GM12875 (cell line): Measurements from ENCODE around the gene FREY1.

ENCODE experiments used
- H3K4me3 ChIP-seq: one replicate; pipeline ENCODE4 v1.5.1; 2011; ENCODE audit warnings: low read depth, low read length, control low read depth
- CTCF ChIP-seq: IDR thresholded peaks from 2 replicates; pipeline ENCODE4 v1.5.1; 2011; ENCODE audit warnings: low read depth, mild to moderate bottlenecking, control low read depth, inconsistent platforms, low read length, moderate library complexity, borderline replicate concordance; ENCODE audit not compliant: insufficient read depth

Gene FREY1

GRCh38 chr11:45860348-45860747 lies 46.7 kb downstream of the FREY1 start:
- no peak for TF ChIP-seq CTCF
- H3K4me3 ChIP-seq, result no peak overlapping the region

- H3K4me3 ChIP-seq, result no peak overlapping the region
- no peak for TF ChIP-seq CTCF
These were observed 47.4 kb downstream of the FREY1 start for GRCh38 chr11:45859661-45860140.

DNA sequence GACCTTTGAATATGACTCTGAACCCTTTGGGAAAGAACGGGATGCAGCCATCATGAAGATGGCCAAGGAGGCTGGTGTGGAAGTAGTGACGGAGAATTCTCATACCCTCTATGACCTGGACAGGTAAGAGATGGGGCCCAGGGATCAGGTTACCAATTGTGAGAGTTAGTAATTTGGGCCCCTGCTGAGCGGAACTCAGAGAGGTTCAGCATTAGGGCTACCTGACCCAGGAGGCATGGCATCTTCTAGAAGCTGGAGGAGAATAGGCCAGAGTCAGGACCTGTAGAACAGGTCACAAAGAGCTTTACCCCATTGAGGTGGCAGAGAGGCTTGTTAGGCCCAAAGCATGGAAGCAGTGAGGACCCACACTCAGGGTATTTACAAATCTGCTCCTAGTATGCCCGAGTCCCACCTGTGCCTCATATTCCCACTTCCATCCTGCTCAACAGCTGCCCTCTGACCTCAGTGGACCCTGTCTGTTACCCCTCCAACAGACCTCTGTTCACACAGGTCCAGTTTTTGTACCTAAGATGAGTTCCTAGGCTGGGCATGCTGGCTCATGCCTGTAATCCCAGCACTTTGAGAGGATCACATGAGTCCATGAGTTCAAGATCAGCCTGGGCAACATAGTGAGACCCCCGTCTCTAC lies 48.2 kb downstream of the FREY1 start:
- H3K4me3 ChIP-seq, result no peak overlapping the region
- no peak for TF ChIP-seq CTCF

- no peak overlapping the region for H3K4me3 ChIP-seq
- no peak for TF ChIP-seq CTCF
These were observed 49.1 kb downstream of the FREY1 start for GRCh38 chr11:45857961-45858474.
